Caki2 (cell line): ENCODE data around the gene GPX4. TPM values are rescaled to one million over a fixed set of nuclear protein-coding genes. Genes with fewer than 3 reads are reported as not detected.

Source experiments
- DNase-seq: peaks from one replicate; pipeline ENCODE4 v3.0.0-alpha.2; 2015; ENCODE audit warnings: low read depth
- in situ Hi-C: cut with HindIII; loops from 2 replicates; pipeline ENCODE4 v1.10.0; 2016; ENCODE audit warnings: low sequenced_read_pairs, low pct_unique_long_range_greater_than_20kb, mixed read lengths
- total RNA-seq: library from RNA; depleted of rRNA; stranded (reverse); fragments of >200 nt; shearing (Covaris generic); gene quantifications from 2 replicates; pipeline ENCODE4 v1.2.3, GENCODE V29; 2014; ENCODE audit warnings: low replicate concordance

The GPX4 gene
- total RNA-seq, 1 experiment from 2014 or later: 693 TPM

DNA sequence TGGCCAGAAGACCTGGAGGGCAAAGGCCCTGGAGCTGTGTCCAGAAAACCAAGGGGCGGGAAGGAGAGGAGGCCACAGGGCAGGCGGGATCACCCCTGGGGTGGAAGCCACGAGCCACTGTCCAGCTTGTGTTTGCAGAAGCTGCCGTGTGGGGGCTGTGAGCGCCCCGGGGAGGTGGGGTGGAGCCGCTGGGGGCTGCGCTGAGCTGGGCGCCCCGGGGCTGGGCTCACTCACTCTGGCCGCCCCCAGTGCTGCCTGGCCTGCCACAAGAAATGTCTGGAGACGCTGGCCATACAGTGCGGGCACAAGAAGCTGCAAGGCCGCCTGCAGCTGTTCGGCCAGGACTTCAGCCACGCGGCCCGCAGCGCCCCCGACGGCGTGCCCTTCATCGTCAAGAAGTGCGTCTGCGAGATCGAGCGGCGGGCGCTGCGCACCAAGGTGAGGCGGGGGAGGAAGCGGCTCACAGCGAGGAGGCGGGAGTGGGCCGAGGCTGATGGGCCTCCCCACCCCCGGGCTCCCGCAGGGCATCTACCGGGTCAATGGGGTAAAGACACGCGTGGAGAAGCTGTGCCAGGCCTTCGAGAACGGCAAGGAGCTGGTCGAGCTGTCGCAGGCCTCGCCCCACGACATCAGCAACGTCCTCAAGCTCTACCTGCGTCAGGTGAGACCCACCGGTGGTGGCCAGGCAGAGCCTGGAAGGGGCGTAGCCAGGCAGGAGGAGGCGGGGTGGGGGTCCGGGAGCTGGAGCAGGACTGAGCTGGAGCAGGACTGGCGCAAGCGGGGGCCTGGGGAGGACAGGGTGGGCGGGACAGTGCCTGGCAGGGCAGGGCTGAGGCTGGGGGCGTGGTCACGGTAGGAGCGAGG is 22.3 kb upstream of the GPX4 start:
- no peak for DNase-seq
- in situ Hi-C loops: no loop called here

DNA sequence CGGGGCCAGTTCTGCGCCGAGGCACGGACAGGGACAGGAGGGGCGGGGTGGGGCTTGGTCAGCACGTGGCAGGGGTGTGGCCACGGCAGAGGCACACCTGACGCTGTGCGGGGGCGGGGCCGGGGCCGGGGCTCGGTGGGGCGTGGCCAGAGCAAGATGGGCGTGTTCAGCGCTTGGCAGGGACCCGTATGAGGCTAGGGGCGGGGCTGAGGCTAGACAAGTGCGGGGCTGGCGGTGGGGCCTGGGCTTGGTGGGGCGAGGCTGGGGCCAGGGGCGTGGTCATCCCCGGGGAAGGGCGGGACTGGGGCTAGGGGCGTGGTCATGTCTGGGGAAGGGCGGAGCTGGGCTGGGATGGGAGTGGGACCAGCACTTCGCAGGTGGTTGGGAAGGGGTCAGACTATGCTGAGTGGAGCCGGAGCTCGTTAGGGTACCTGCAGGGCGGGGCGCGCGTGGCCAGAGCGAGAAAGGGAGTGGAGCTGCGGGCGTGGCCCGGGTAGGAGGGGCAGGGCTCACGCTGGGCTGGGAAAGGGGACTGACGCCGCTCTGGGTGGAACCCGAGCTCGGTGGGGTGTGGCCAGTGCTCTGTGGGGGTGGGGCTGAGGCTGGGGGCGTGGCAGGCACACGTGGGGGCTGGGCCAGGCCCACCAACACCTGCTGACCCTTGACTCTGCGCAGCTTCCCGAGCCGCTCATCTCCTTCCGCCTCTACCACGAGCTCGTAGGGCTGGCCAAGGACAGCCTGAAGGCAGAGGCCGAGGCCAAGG is 21.4 kb upstream of the GPX4 start:
- in situ Hi-C loops: no loop called here
- DNase-seq: peak; percentile 82

DNA sequence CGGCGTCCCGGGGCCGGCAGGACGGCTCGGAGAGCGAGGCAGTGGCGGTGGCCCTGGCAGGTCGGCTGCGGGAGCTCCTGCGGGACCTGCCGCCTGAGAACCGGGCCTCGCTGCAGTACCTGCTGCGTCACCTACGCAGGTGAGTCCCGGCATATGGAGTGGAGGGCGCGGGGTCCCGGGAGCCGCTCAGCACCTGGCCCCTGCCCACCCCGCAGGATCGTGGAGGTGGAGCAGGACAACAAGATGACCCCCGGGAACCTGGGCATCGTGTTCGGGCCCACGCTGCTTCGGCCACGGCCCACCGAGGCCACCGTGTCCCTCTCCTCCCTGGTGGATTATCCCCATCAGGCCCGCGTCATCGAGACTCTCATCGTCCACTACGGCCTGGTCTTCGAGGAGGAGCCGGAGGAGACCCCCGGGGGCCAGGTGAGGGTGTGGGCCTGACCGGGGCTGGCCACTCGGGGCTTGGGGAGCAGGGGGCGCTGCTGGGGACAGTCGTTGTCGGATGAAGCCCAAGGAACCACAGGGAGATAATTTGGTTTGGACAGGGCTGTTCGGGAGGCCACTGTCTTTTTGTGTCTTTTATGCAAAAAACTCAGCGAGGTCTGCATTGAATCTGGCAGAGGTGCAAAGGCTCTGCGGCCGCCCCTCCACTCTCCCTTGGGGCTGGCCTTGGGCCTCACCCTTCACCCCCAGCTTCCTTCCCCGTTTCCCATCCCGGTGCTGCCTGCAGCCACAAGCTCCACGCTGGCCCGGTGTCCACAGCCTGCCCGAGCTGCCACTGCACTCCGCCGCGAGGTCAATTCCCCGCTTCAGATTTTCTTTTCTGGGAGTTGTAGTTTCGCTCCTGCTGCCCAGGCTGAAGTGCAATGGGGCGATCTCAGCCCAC is 20.6 kb upstream of the GPX4 start:
- no peak for DNase-seq
- in situ Hi-C loops: no loop called here

DNA sequence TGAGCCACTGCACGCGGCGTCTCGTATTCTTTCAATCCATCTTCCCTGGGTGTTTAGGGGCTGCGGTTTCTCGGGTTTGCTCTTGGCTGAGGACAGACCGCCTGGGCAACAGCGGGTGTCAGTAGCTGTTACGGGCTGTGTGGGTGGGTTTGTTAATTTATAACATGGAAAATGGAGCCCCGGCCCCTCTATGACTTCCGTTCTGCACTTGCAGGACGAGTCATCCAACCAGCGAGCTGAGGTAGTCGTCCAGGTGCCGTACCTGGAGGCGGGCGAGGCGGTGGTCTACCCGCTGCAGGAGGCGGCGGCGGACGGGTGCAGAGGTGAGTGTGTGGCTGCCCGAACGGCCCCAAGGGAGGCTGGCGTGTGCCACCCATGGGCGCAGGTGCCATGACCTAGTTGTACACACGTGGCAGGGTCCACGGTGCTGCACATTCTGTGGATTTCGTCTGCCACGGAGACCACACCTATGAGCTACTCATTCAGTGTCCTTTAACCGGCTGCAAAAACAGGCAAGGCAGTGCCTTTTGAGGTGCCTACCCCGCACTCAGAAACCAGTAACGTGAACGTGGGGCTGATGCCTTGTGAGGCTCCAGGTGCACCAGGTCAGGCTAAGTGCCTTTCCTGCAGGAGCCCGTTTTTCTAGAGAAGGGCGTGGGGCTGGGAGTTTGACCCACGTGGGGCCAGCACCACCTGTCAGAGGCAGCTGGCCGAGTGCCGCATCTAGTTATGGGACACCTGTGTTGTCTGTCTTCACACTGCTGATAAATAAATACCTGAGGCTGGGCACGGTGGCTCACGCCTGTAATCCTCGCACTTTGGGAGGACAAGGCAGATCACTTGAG is 19.5 kb upstream of the GPX4 start:
- in situ Hi-C loops: no loop called here

DNA sequence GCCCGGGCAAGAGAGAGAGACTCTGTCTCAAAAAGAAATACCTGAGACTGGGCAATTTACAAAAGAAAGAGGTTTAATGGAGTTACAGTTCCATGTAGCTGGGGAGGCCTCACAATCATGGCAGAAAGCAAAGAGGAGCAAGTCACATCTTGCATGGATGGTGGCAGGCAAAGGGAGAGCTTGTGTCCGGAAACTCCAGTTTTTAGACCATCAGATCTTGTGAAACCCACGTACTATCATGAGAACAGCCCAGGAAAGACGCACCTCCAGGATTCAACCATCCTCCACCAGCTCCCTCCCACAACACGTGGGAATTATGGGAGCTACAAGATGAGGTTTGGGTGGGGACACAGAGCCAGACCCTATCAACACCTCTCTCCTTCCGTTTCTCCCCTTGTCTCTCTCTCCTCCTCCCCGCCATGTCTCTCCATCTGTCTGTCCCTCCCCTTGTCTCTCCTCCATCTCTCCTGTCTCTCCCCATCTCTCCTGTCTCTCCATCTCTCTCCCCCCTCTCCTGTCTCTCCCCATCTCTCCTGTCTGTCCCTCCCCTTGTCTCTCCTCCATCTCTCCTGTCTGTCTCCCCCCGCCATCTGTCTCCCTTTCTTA is 18.6 kb upstream of the GPX4 start:
- DNase-seq: no peak
- in situ Hi-C loops: no loop called here

More for the DNA sequence above, 19.5 kb upstream of the GPX4 start:
- no peak for DNase-seq

DNA sequence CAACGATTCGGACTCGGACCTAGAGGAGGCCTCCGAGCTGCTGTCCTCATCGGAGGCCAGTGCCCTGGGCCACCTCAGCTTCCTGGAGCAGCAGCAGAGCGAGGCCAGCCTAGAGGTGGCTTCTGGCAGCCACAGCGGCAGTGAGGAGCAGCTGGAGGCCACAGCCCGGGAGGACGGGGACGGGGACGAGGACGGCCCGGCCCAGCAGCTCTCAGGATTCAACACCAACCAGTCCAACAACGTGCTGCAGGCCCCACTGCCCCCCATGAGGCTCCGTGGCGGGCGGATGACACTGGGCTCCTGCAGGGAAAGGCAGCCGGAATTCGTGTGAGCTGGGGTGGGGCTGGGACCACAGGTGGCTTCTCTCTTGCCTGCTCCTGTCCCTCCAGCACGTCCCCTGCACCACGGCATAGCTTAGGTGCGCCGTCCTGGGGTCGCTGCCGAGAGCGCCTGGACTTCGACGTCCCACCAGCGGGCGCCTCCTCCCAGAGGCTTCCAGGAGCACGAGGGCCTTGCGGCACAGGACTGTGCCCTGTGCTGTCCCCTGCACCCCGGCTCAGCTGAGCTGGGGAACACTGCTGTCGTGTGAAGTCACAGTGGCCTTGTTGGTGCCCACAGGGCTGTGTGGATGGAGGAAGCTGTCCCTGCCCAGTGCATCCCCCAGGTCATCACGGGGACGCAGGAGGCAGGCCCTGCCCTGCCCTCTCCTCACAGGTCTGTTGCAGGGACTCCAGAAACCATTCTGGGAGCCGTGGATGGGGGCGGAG is 17.9 kb upstream of the GPX4 start:
- no peak for DNase-seq
- in situ Hi-C loops: no loop called here

DNA sequence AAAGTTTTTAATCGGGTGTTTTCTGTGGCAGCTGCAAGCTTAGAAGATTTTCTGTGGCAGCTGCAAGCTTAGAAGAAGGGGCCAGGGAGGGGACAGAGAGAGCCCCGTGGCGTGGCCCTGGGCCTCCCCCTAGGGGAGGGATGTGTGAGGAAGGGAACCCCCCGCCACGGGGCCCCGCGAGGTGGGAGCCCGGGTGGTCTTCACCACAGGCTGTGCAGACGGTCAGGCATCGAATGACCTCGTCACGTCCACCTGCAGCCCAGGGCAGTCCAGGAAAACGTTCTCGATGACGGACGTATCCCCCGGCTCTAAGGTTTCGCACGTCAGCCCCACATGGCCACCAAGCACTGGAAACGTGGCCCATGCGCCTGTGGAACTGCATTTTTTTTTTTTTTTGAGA is 17.2 kb upstream of the GPX4 start:
- no peak for DNase-seq
- in situ Hi-C loops: no loop called here

DNA sequence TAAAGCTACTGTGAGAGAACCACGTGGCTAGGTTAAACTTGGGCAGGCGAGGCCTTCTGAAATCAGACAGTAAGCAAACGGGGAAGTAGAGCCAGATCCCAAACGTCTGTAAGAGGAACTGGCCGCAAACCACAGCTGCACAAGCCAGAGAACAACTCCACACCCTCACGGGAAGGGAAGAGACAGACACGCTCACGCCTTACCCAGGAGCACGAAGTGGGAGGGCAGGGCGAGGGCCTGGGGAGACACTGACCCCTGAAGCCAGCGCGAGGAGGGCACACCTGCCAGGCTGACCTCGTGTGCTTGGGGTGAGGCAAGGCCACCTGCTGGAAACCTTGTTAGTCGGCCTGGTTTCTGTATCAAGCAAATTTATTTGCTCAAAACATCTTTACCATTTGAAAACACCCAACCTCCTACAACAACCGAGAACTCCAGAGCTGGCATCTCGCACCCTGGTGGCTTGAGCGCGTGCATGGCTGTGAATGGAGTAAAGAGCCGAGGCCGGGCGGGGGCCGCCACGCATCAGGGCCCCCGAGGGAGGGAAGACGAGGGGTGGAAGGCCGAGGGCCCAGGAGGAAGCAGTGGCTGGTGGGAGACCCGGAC is 15.9 kb upstream of the GPX4 start:
- no peak for DNase-seq
- in situ Hi-C loops: no loop called here

DNA sequence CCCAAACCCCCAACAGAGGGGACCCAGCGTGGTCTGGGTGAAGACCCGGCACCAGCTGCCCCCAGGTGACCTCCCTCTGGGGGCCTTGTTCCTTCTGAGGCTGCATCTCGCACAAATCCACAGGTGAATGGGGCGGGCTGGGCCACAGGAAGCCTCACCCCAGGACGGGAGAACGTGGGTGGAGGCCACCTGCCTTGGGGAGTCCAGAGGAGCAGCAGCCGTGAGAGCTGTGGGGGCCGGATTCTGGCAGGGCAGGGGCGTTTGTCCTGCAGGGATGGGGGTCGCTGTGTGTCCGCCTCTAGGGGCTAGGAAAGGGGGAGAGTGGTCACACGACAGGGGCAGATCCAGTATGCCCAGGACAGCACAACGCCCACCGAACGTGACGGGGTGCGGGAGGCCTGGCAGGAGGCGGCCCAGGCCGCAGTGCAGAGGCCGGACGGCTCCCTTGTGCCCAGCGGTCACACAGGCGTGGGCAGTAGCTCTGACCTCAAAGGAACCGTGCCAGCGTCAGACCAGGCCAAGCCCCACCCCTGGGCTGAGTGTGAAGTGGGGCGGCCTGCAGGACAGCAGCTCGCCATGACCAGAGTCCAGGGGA is 15.3 kb upstream of the GPX4 start:
- no peak for DNase-seq
- in situ Hi-C loops: no loop called here

DNA sequence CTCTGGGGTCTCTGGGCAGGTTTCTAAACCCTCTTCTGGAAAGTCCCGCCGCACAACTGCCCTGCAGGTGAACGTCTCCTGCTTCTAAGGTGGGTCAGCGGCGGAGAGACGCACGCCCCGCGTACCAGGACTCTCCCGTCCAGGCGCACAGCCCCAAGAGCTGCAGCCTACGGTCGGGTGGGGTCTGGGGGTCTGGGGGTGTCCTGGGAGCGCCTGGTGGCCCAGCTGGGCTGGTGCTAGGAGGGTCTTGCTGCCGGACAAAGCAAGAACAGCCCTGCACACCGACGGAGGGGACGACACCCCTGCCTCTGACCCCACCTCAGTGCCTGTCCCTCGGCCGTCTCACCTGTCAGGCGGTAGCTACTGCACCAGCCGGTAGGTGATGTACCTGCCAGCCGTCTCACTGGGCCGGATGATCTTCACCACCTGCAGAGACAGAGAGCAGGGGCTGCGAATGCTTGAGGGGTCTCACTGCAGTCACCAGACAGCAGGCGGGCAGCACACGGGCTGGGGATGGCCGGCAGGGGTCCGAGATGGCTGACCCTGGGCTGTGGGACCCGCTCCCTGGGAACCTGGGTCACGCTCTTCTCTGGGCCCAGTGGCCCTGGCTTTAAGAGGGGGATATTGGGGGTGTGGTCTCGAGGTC is 14.5 kb upstream of the GPX4 start:
- DNase-seq: no peak
- in situ Hi-C loops: no loop called here

DNA sequence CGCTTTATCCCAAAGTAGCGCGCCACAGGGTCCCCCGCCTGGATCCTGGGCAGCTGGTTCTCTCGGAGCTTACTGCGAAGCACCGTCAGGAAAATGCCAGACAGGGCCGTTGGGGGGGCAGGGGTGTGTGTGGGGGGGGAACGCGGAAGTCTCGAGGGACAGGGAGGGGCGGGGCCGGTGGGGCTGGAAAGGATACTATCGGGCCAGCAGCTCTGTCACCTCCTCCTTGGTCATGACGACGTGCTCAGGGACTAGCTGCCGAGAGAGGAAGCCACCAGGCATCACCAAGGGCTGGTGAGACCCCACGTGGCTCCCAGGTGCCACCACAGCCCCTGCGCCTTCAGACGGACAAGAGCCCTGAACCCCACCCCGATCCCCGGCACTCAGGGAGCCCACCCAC is 13.9 kb upstream of the GPX4 start:
- DNase-seq: no peak
- in situ Hi-C loops: no loop called here

DNA sequence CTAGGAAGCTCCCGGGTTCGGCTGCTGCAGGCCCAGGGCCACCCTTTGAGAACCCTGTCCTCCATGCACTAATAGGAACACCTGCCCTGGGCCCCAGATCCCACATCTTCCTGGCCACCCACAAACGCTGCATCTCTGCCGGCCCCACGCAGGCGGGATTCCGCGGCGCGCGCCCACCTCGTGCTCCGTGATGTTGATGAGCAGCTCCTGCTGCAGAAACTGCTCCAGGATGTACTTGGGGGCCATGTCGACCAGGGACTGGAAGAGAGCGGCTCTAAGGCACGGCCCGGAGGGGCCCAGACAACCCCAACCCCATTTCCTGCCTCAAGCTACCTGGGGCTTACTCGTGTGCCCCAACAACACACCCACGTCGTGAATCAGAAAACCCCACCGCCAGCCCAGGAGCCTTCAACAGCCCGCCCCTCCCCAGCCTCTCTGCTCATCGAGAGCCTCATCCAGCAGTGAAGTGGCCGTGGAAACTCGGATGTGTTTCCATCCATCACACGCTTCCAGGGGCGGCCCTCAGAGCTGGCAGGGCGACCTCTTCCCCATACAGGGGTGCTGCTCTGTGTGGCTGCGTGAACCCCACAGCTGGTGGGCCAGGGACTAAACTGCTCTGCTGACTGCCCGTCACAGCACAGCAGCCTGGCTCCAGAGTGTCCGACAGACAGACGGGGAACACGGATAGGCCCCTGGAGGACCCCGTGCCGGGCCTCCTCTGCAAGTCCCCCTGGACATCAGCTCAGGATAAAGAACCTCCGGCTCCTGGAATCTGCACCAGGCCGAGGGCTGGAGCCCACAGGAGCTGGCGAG is 12.9 kb upstream of the GPX4 start:
- DNase-seq: no peak
- in situ Hi-C loops: no loop called here

DNA sequence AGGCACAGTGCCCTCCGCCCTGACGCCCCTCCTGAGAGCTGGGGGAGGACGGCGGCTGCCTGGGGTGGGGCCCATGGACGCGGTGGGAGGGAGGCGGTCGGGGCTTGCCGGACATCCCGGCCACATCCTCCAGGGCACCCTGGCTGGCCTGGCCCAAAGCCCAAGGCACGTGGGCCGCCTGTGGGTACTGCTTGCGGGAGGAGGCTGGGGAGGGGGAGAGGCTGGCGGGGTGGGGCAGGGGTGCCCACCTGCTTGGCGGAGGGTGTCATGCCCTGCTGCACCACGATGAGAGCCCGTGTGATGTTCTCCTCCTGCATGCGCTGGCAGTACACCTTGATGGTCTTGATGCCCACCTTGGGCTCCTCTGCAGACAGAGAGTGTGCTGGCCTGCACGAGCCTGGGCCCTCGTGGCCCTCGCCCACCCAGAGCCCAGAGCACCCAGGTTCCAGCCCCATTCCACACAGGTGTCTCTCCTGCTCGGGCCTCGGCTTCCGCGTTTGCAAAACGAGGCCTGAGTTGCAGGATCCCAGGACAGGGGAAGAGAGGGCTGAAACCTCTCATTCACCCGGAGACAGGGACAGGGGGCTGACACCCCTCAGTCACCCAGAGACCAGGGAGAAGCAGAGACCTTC is 12.1 kb upstream of the GPX4 start:
- in situ Hi-C loops: no loop called here
- no peak for DNase-seq

DNA sequence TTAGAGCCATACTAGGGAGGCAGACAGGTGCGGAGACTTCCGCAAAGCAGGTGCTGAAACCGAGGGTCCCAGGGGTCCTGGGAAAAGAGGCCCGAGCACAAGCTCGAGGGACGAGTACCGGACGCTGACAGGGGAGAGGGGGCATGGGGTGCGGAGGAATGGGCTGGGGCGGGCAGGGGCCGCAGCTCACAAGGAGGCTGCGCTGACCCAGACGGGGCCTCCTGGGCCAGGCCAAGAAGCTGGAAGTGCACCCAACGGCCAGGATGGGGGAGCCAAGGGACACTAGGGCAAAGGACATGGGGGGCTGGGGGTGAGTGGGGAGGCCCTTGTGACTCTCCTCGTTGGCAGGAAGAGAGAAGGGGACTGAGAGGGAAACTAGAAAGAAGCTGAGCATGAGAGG is 10.5 kb upstream of the GPX4 start:
- in situ Hi-C loops: no loop called here
- no peak for DNase-seq
